Suprapubic skin (tissue), 4 donors: ENCODE data around the gene TBL1Y. TPM values are rescaled to one million over a fixed set of nuclear protein-coding genes. Genes with fewer than 3 reads are reported as not detected.
"Not testable (repeated sequence)": the region's sequence is repeated elsewhere in the genome, so short reads cannot be mapped to it uniquely, and the experiment has no call there.

Source experiments
- DNase-seq, 2 donors: peaks; one replicate each; pipeline ENCODE4 v3.0.0-alpha.2; 2019; ENCODE audit warnings: low spot score in 2 of 2
- H3K27ac ChIP-seq: fragments of 200-600 bp; sonication (generic); one replicate; pipeline ENCODE4 v1.5.1; 2019
- H3K27me3 ChIP-seq: fragments of 200-600 bp; sonication (generic); one replicate; pipeline ENCODE4 v1.5.1; 2019
- H3K36me3 ChIP-seq: fragments of 200-600 bp; sonication (generic); one replicate; pipeline ENCODE4 v1.5.1; 2019
- H3K4me1 ChIP-seq: fragments of 200-600 bp; sonication (generic); one replicate; pipeline ENCODE4 v1.5.1; 2019
- H3K4me3 ChIP-seq: fragments of 200-600 bp; sonication (generic); one replicate; pipeline ENCODE4 v1.5.1; 2019; ENCODE audit warnings: mild to moderate bottlenecking
- H3K9me3 ChIP-seq: fragments of 200-600 bp; sonication (generic); one replicate; pipeline ENCODE4 v1.5.1; 2019
- CTCF ChIP-seq, 2 donors: fragments of 200-600 bp in 1 of 2; fragments of 450-650 bp in 1 of 2; sonication (generic) in 1 of 2; IDR thresholded peaks; one replicate each; pipeline ENCODE4 v1.5.1; 2016 to 2019; ENCODE audit warnings: antibody characterized with exemption in 2 of 2, mild to moderate bottlenecking in 1 of 2, moderate library complexity in 1 of 2
- EP300 ChIP-seq: sonication (generic); formaldehyde crosslinking; IDR thresholded peaks from one replicate; pipeline ENCODE4 v1.6.1; 2017; ENCODE audit warnings: antibody characterized with exemption
- POLR2A ChIP-seq, 2 donors: fragments of 450-650 bp; IDR thresholded peaks; one replicate each; pipeline ENCODE4 v1.6.1; 2017; ENCODE audit warnings: antibody characterized with exemption in 2 of 2, mild to moderate bottlenecking in 2 of 2, moderate library complexity in 2 of 2
- POLR2AphosphoS5 ChIP-seq, 3 donors: sonication (generic); formaldehyde crosslinking; IDR thresholded peaks; one replicate each; pipeline ENCODE4 v1.6.1; 2017; ENCODE audit warnings: antibody characterized with exemption in 3 of 3
- WGBS: methylation state at CpG from one replicate; pipeline ENCODE4 v1.1.5; 2018; 5-methylcytosine and 5-hydroxymethylcytosine counted together
- total RNA-seq, 4 donors: library from RNA; depleted of rRNA; stranded (reverse); fragments of >200 nt; gene quantifications; one replicate each; pipeline ENCODE4 v1.1.0, GENCODE V29; 2016

Gene TBL1Y
- total RNA-seq, 4 donors from 2014 or later = 1.3 to 1.6 TPM; not detected in 2

- no peak for TF ChIP-seq POLR2A (IDR thresholded peaks at IDR 0.05)
- TF ChIP-seq CTCF (IDR thresholded peaks at IDR 0.05) = no peak
- TF ChIP-seq EP300 = no peak
- TF ChIP-seq POLR2AphosphoS5 (IDR thresholded peaks at IDR 0.05) = no peak
- WGBS = no CpG with 5 or more reads among the region's 4 CpGs
- H3K9me3 ChIP-seq = no peaks in the 10 kb centered on the region
Measured at GRCh38 chrY:7041983-7042382, 131.5 kb downstream of the TBL1Y start.

GRCh38 chrY:7052461-7052860 lies 142.0 kb downstream of the TBL1Y start:
- H3K27ac ChIP-seq, H3K4me3 ChIP-seq, H3K4me1 ChIP-seq, DNase-seq, H3K27me3 ChIP-seq, H3K9me3 ChIP-seq, H3K36me3 ChIP-seq: not testable (repeated sequence)
- WGBS = no CpG with 5 or more reads among the region's 3 CpGs

More at GRCh38 chrY:7041983-7042382, 131.5 kb downstream of the TBL1Y start:
- no peak overlapping the region for H3K27ac ChIP-seq
- no peak overlapping the region for H3K4me3 ChIP-seq
- H3K27me3 ChIP-seq = no peaks in the 10 kb centered on the region
- H3K4me1 ChIP-seq = no peaks in the 10 kb centered on the region
- no peak for DNase-seq
- H3K36me3 ChIP-seq = no peaks in the 10 kb centered on the region

- DNase-seq = no peak
- Histone ChIP-seq H3K36me3 (no peaks in the 10 kb centered on the region), H3K27me3 (no peaks in the 10 kb centered on the region), H3K27ac (no peak overlapping the region), H3K4me3 (no peak overlapping the region), H3K4me1 (no peaks in the 10 kb centered on the region), H3K9me3 (no peaks in the 10 kb centered on the region)
- TF ChIP-seq CTCF (IDR thresholded peaks at IDR 0.05) = no peak
- no peak for TF ChIP-seq POLR2AphosphoS5 (IDR thresholded peaks at IDR 0.05)
- TF ChIP-seq POLR2A (IDR thresholded peaks at IDR 0.05) = no peak
- no peak for TF ChIP-seq EP300
- whole genome bisulfite sequencing = no CpG with 5 or more reads among the region's 5 CpGs
Measured at GRCh38 chrY:7056886-7057285, 146.4 kb downstream of the TBL1Y start.

GRCh38 chrY:7078725-7079124 lies 168.2 kb downstream of the TBL1Y start:
- Histone ChIP-seq H3K4me1 (no peaks in the 10 kb centered on the region), H3K9me3 (no peaks in the 10 kb centered on the region), H3K4me3 (no peak overlapping the region), H3K36me3 (no peaks in the 10 kb centered on the region), H3K27ac (no peak overlapping the region), H3K27me3 (no peaks in the 10 kb centered on the region)
- no peak for DNase-seq
- TF ChIP-seq POLR2AphosphoS5 (IDR thresholded peaks at IDR 0.05) (no peak), EP300 (no peak), CTCF (IDR thresholded peaks at IDR 0.05) (no peak), POLR2A (IDR thresholded peaks at IDR 0.05) (no peak)

- no CpG with 5 or more reads among the region's 4 CpGs for WGBS
- not testable (repeated sequence) for H3K36me3 ChIP-seq, DNase-seq, H3K9me3 ChIP-seq, H3K4me1 ChIP-seq, H3K27ac ChIP-seq, H3K4me3 ChIP-seq, H3K27me3 ChIP-seq
Measured at GRCh38 chrY:7080548-7080947, 170.1 kb downstream of the TBL1Y start.

- no peaks in the 10 kb centered on the region for H3K9me3 ChIP-seq
- no CpG with 5 or more reads among the region's 10 CpGs for WGBS
- H3K27me3 ChIP-seq = no peaks in the 10 kb centered on the region
- DNase-seq = peak in 1 of 2 donors; percentile 79
- no peak for TF ChIP-seq POLR2AphosphoS5 (IDR thresholded peaks at IDR 0.05)
- peak in 1 of 2 donors; percentile 48 for TF ChIP-seq CTCF (IDR thresholded peaks at IDR 0.05)
- TF ChIP-seq EP300 = no peak
- TF ChIP-seq POLR2A (IDR thresholded peaks at IDR 0.05) = no peak
- H3K27ac ChIP-seq = no peak overlapping the region
- no peaks in the 10 kb centered on the region for H3K4me1 ChIP-seq
- H3K4me3 ChIP-seq = no peak overlapping the region
- no peaks in the 10 kb centered on the region for H3K36me3 ChIP-seq
Measured at GRCh38 chrY:7085606-7086005, 175.1 kb downstream of the TBL1Y start.
